Activated CD4-positive, alpha-beta T cell treated with anti-CD3 and anti-CD28 coated beads, Interleukin-2, Interleukin-4, amounts not matched to agents 100 ng/mL and 50 ng/mL, durations not matched to agents 16 hours and 8 hours (primary cell): Measurements from ENCODE around the gene SMIM5.
A peak's percentile ranks its signal among the peaks of the same experiment; 100 is the strongest.

ENCODE experiments used
- DNase-seq: peaks from one replicate; pipeline ENCODE4 v3.0.0-alpha.2; 2020; ENCODE audit warnings: low spot score

SMIM5 gene

GRCh38 chr17:75667825-75668224 is 34.6 kb downstream of the SMIM5 start:
- DNase-seq: no peak

DNA sequence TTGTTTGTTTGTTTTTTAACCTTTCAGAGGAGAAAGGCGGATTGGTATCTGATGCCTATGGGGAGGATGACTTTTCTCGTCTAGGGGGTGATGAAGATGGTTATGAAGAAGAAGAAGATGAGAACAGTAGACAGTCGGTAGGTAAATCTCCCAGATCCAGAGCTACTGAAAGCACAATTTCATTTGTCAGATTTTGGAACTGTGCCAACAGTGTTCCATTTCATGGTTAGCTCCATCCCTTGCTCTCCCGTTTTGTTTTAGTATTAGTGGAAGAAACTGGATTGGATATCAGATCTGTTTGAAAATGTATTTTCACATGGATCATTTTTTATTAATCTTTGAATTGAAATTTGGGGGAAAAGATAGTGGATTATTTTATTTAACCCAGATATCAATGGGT is 35.3 kb downstream of the SMIM5 start:
- no peak for DNase-seq

GRCh38 chr17:75670868-75671267 is 37.6 kb downstream of the SMIM5 start:
- no peak for DNase-seq

- no peak for DNase-seq
Observed at GRCh38 chr17:75672011-75672410, 38.8 kb downstream of the SMIM5 start.

DNA sequence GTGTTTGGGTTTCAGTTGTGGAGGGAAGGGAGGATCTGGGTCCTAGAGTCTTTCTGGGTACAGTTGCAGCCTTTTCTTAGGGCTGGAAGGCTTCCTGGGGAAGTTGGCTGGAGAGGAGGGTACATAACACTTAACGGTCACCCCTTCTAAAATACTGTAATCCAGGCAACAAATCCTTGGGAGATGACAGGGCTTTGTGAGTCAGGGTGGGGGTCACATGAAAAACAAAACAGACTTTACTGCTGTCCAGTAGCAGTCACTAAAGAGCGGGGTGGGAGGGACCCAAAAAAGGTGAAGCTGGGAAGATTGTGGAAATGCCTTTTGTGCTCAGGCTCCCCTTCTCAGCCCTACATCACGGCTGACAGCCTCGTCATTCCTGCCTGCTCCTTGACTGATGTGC is 40.3 kb downstream of the SMIM5 start:
- DNase-seq: no peak

GRCh38 chr17:75676461-75676860 is 43.2 kb downstream of the SMIM5 start:
- no peak for DNase-seq

GRCh38 chr17:75679706-75680211 is 46.5 kb downstream of the SMIM5 start:
- no peak for DNase-seq

DNA sequence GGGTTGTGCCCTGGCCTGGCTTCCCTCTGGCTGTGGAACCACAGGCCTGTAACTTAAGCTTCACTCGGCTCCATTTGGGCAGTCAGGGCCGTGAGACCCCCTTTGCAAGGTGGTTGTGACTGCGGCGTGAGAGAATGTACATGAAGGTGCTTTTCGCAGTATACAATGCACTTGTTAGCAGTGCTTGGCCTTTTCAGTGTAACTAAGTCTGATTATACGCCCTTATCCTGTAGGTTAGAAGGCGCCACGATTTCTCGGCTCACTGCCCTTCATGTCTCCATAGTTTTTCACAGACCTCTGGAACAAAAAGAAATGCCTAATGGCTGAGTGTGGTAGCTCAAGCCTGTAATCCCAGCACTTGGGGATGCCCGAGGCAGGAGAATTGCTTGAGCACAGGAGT is 47.2 kb downstream of the SMIM5 start:
- DNase-seq: no peak

GRCh38 chr17:75681289-75681688 is 48.1 kb downstream of the SMIM5 start:
- DNase-seq: no peak

DNA sequence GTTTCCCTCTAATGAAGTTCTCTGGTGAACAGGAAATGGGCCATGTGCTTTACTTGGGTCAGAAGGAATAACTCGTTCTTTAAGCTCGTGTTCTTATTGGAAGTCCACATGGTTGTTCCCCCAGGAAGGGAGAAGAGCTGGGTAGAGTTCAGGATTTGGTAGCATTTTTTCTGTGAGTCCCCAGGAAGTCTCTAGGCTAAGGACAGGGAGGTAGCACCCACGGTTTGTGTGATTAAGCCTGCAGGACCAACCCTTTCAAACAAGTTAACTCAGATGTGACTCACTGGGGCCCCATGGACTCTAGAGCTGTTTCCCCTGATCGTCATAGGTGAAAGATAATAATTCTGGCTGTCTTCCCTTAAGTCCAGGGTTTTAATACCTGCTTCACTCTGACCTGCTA is 50.3 kb downstream of the SMIM5 start:
- no peak for DNase-seq

DNA sequence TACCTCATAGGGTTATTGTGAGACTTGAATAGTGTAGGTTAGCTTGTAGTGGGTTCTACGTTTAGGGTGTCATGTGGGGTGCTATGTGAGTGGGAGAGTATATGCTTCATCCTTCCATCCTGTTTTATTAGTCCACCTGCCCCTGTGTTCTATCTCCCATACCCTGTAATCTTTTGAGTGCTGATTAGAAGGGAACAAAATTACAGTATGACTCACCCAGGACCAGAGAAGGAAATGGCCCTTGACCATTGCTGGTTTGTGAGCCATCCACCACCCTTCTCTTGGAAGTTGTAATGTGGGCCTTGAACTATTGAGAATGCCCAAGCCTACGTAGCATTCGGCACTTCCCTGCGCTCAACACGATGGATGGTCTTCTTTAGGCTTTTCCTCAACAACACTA is 51.0 kb downstream of the SMIM5 start:
- DNase-seq: no peak

- DNase-seq: no peak
Observed at GRCh38 chr17:75684924-75685323, 51.7 kb downstream of the SMIM5 start.

- no peak for DNase-seq
Observed at GRCh38 chr17:75685499-75685898, 52.3 kb downstream of the SMIM5 start.

- DNase-seq: peak; percentile 27
Observed at GRCh38 chr17:75688209-75688825, 55.1 kb downstream of the SMIM5 start.

GRCh38 chr17:75689441-75689873 is 56.2 kb downstream of the SMIM5 start:
- peak; percentile 45 for DNase-seq
